NCI-H1694 treated with DMSO at 0.1 percent for 48 hours (cell line): ENCODE measurements around the gene ARHGAP25.

ENCODE experiments used
- DNase-seq: peaks from one replicate; lab custom pipeline; 2025; lab: John Stamatoyannopoulos, UW

ARHGAP25 gene

GRCh38 chr2:68834737-68835376 is 100.2 kb downstream of the ARHGAP25 start:
- DNase-seq: no peak

DNA sequence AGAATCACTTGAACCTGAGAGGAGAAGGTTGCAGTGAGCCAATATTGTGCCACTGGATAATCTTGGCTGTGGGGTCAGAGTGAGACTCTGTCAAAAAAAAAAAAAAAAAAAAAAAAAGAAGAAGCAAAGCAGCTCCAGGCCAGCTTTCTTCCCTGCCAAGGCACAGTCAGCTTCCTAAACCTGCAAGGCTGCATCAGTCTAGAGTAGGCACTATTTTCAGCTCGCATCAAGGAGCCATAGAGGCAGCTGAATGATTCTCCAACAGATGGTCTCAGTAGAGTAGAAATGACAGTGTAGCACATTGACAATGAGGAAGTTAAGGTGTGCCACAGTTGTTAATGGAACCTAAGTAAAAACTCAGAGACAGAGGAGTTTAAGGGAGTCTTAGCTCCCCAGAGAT is 101.0 kb downstream of the ARHGAP25 start:
- no peak for DNase-seq

DNA sequence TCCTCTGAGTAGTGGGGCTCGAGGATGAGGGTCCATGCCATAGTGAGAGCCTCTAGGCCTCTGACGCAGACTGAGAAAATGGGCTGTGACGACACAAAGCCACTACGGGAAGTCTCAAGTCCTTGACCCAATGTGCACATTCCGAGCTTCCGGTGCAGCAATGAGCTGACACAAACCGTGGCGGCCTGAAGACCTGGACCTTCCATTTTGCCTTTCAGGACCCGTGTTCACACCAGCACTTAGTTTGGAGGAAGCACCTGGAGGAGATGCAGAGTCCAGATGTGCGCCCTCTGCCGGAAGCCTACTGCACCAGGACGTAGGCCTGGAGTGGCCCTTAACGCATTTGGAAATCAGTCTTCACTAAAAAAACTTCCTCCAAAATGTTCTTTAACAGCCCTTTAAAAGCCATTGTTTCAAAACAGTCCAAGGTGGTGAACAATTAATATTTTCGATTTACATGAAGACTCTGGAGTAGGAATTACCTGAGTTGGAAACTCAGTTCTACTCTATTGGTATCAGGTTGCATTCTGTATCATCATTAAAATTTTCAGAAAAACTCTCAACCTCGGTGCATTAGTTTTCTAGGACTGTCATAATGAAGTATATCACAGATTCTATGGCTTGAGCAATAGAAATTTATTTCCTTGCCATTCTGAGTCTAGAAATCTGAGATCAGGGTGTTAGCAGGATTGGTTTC is 102.7 kb downstream of the ARHGAP25 start:
- DNase-seq: no peak

DNA sequence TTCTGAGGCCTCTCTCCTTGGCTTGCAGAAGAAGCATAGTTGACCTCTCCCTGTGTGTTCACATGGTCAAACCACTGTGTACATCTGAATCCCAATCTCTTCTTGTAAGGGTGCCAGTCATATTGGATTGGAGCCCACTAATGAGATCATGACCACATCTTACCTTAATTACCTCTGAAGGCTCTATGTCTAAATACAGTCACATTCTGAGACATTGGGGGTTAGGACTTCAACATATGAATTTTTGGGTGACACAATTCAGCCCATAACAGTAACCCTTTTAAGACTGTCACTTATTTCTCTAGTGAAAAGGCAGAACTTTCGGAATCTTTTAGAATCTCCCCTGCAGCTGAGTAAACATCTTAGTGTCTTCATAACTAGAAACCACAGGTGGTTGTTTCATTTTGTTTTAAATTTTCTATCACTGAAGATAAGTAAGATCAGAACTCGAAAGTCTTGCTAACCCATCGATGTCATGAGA is 103.3 kb downstream of the ARHGAP25 start:
- DNase-seq: no peak

- DNase-seq: no peak
Measured at GRCh38 chr2:68838641-68839040, 104.0 kb downstream of the ARHGAP25 start.

DNA sequence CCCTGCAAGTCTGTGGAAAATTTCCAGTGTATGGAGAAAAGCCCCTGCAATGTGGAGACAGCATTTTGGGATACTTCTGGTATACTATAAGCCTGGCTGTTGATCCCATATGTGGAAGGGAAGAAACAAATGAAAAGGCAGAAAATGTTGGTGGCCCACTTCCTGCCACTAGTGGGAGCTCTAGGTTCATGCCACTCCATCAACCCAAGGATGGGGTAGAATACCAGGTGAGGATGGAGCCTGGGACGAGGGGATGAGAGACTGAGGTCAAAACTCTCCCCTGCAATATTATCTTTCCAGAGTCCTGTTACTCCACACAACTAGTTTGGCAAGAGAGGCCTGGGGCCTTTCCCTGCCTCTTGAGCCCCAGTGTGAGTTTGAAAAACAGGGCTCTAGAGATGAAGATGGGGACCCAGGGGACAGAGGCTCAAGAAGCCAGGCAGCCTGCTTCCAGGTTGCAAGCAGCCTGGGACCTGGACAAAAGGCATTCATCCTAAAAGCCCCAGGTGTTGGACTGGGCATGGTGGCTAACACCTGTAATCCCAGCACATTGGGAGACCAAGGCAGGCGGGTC is 104.7 kb downstream of the ARHGAP25 start:
- no peak for DNase-seq

- no peak for DNase-seq
Measured at GRCh38 chr2:68845043-68845442, 110.4 kb downstream of the ARHGAP25 start.

DNA sequence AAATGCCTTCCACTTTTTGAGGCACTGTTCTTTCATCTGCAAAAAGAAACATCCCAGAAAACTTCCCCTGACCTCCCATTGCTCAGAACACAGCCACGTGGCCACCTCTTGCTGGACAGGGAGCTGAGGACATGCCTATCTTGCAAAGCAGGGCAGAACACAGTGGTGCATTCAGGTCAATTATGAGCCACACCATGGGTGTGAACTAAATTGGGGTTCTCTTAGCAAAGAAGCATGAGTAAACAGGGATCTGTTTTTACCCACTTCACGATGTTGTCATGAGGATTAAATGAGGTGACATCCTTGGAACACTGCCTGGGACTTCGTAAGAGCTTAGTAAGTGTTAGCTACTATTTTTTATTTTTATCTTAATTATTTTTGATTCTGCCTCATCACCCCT is 111.5 kb downstream of the ARHGAP25 start:
- no peak for DNase-seq

DNA sequence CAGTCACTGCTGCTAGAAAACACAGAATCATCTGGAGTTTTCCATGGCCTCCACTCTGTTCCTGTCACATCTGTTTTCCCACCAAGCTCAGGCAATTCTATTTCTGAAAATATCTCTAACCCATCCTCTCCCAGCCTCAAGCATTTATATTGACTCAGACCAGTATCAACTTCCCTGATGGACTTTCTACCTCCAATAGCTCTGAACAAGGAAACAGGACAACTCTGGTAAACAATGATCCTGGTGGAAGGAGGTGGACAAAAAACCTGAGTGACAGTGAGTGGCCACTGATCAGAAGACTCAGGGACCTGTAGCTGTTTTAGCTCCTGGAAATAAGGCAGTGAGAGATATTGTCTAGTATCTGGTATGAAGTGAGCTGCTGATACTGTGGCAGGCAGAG is 113.1 kb downstream of the ARHGAP25 start:
- no peak for DNase-seq

DNA sequence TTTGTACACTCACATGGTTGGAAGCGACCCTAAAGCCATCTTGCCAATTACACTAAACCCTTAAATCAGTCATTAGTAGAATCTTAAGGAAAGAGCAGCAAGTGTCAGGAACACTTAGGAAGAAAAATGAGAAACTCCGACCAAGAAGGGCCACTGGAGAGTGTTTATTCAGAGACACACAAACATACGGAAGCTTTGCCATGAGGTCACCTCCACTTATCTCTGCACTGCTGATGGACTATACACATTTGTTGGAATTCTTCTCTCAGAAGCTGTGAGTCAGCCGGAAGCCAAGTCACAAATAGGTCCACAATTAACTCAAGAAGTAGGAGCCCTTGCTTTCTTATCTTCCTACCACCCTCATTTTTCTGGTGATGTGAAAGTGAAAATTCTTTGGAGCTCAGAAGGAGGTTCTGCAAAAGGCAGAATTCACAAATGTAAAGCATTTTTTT is 115.0 kb downstream of the ARHGAP25 start:
- no peak for DNase-seq

GRCh38 chr2:68850524-68850923 is 115.9 kb downstream of the ARHGAP25 start:
- DNase-seq: no peak

DNA sequence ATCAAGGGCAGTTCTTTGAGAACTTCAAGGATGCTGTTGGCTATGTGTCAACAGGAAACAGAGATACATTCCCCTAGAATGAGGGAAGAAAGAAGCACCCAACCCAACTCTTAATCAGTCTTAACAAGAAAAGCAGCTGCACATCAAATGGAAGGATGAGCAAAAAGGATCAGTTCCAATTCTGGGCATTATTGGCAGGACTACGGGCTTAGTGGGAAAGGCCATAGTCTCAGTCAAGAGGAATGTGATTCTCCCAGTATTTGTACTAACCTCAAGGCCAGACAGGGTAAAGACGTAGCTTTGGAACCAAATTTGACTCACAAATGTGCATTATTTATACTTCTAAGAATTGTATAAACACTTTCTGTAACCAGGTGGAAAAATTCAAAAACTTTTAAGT is 118.4 kb downstream of the ARHGAP25 start:
- no peak for DNase-seq

DNA sequence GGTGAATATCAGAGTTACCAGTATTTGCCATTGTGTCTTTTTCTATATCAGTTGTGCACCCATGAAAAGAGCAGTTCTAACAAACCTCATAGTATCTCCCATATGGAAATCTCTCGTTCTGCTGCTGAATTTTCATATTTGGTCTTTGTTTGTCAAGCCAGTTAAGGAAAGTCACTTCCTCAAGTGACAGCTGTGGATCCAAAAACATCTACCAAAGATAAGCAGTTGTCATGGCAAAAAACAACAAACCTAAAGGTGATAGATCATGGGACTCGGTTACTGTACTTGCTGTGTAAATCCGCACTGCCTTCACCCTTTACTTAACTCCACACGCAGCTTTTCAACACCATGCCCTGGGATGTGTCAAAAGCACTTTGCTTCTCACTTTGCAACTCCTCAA is 119.3 kb downstream of the ARHGAP25 start:
- DNase-seq: no peak

GRCh38 chr2:68854476-68854875 is 119.9 kb downstream of the ARHGAP25 start:
- DNase-seq: no peak

GRCh38 chr2:68855550-68855949 is 120.9 kb downstream of the ARHGAP25 start:
- no peak for DNase-seq

GRCh38 chr2:68857202-68857845 is 122.7 kb downstream of the ARHGAP25 start:
- DNase-seq: no peak

GRCh38 chr2:68857855-68858456 is 123.3 kb downstream of the ARHGAP25 start:
- no peak for DNase-seq

- no peak for DNase-seq
Measured at GRCh38 chr2:68860111-68860510, 125.5 kb downstream of the ARHGAP25 start.

GRCh38 chr2:68861330-68861729 is 126.7 kb downstream of the ARHGAP25 start:
- no peak for DNase-seq

DNA sequence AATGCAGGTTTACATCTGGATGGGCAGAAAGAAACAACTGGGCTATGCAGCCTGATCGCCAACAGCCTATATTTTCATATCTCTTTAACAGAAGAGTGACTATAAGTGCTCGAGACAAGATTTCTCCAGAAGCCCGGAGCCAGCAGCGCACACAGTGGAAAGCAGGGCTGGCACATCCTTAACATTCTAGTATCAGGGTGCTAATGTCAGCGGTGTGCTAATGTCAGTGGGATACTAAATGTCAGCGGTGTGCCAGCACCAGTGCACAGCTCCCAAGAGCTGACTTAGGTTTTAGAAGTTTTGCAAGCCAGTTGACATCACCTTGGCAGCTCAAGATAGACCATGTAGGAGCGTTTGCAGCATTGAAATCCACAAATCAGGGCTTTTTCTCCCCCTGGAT is 128.3 kb downstream of the ARHGAP25 start:
- DNase-seq: no peak

DNA sequence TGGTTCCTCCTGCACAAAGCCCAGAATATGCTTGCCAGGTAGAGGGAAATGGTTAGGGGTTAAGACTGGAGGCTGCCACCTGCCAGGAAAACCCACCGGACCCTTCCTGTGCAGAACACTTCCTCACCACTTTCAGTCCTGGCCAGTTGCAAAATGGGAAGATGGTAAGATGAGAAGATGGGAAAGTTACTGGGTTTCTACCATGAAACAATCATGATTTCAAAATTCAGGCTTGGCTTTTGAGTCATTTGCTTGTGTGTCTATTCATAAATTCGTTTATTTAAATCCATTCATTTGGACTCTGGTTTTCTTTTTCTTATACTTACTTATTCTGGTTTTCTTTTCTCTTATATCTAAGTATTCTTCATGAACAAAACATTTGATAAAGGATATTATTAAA is 129.4 kb downstream of the ARHGAP25 start:
- DNase-seq: no peak

- no peak for DNase-seq
Measured at GRCh38 chr2:68865108-68865507, 130.5 kb downstream of the ARHGAP25 start.
